HEK293 (cell line): ENCODE data around the gene NDST4.

ENCODE experiments used
- CTCF ChIP-seq: fragments of 450-650 bp; formaldehyde crosslinking; IDR thresholded peaks from 2 replicates; pipeline ENCODE4 v1.5.1; 2016; ENCODE audit warnings: missing biosample characterization, missing genetic modification characterization
- HOXA7 ChIP-seq: sonication (generic); formaldehyde crosslinking; IDR thresholded peaks from 2 replicates; pipeline ENCODE4 v1.8.1; 2022; ENCODE audit warnings: missing genetic modification reagents, borderline replicate concordance
- MEIS1 ChIP-seq: sonication (generic); formaldehyde crosslinking; IDR thresholded peaks from 2 replicates; pipeline ENCODE4 v1.8.1; 2022; ENCODE audit warnings: missing genetic modification reagents, mild to moderate bottlenecking, borderline replicate concordance
- YY1 ChIP-seq: fragments of 450-650 bp; formaldehyde crosslinking; IDR thresholded peaks from 2 replicates; pipeline ENCODE4 v1.5.1; 2018; ENCODE audit warnings: missing biosample characterization, missing genetic modification characterization
- ZNF274 ChIP-seq, 2 experiments: fragments of 200-500 bp in 1 of 2; fragments of 450-650 bp in 1 of 2; sonication (Bioruptor generic) in 1 of 2; formaldehyde crosslinking in 1 of 2; IDR thresholded peaks; 2 replicates each; pipeline versions ENCODE4 v1.5.1 to v1.6.1; 2014 to 2016; ENCODE audit warnings: borderline replicate concordance in 1 of 2, inconsistent platforms in 1 of 2, low read length in 1 of 2, missing biosample characterization in 1 of 2, missing genetic modification characterization in 1 of 2
- ZNF416 ChIP-seq: fragments of 450-650 bp; formaldehyde crosslinking; IDR thresholded peaks from 2 replicates; pipeline ENCODE4 v1.5.1; 2016; ENCODE audit warnings: missing biosample characterization, missing genetic modification characterization
- ZNF548 ChIP-seq: fragments of 450-650 bp; formaldehyde crosslinking; IDR thresholded peaks from 2 replicates; pipeline ENCODE4 v1.5.1; 2016; ENCODE audit warnings: missing biosample characterization, missing genetic modification characterization
- TF ChIP-seq, protein P1 (sequence below): fragments of 450-650 bp; formaldehyde crosslinking; IDR thresholded peaks from 2 replicates; pipeline ENCODE4 v1.5.1; 2016; ENCODE audit warnings: missing biosample characterization, missing genetic modification characterization

GRCh38 chr4:115117651-115118050 lies 4.2 kb upstream of the NDST4 start:
- TF ChIP-seq MEIS1 (CRISPR knock-in tag) (no peak), ZNF548 (tag by site-specific recombination) (no peak), YY1 (tag by site-specific recombination) (no peak), HOXA7 (CRISPR knock-in tag) (no peak), CTCF (tag by site-specific recombination) (no peak), ZNF274 (IDR thresholded peaks at IDR 0.05; ENCODE audit: low read length) (no peak), ZNF274 (tag by site-specific recombination; IDR thresholded peaks at IDR 0.05; ENCODE audit: borderline replicate concordance) (no peak), ZNF416 (tag by site-specific recombination) (no peak)
- TF ChIP-seq, protein P1, sequence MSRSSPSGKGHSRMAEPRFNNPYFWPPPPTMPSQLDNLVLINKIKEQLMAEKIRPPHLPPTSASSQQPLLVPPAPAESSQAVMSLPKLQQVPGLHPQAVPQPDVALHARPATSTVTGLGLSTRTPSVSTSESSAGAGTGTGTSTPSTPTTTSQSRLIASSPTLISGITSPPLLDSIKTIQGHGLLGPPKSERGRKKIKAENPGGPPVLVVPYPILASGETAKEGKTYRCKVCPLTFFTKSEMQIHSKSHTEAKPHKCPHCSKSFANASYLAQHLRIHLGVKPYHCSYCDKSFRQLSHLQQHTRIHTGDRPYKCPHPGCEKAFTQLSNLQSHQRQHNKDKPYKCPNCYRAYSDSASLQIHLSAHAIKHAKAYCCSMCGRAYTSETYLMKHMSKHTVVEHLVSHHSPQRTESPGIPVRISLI: no peak
